ENCODE data around the gene SNX27. TPM values are rescaled to one million over a fixed set of nuclear protein-coding genes. Genes with fewer than 3 reads are reported as not detected.

Gene SNX27
- total and polyA plus RNA-seq, 2 donors (not counting 3 experiments of a cell fraction or from before 2014, with no cell fraction given), result 8.1 to 24.9 TPM

DNA sequence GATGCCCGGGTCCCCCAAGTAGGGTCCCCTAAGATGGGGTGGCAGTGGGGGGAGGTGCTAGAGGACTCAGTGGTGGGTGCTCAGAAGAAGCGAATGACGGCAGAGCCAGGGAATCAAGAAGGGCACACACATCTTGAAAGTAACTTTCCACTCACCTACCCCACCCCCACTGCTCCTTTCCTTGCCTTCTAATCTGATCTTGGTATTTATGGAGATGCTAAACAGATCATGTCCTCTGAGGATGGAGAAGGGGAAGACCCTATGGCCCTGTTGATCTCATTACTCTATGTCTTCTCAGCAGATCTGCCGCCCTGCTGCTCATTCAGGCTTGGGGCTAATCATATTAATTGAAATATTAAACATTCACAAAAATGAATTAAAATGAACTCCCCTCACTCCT, 106.8 kb downstream of the SNX27 start:
- Histone ChIP-seq H3K9me3 (replicated peaks; ENCODE audit: control insufficient read depth, insufficient read depth, low read length) (no peaks in the 10 kb centered on the region), H3K9ac (replicated peaks; ENCODE audit: extremely low read depth, insufficient read depth, low read length) (no peak overlapping the region), H3K9me1 (replicated peaks; ENCODE audit: control insufficient read depth, extremely low read depth, insufficient read depth, low read length) (no peaks in the 10 kb centered on the region), H3K27ac (ENCODE audit: insufficient read depth, low read depth, low read length) (no peak overlapping the region), H4K20me1 (replicated peaks; ENCODE audit: control insufficient read depth, extremely low read depth, insufficient read depth, low read length) (no peaks in the 10 kb centered on the region), H3K79me2 (ENCODE audit: control insufficient read depth, insufficient read depth, low read length) (no peaks in the 10 kb centered on the region), H3K4me3 (replicated peaks in 1 of 3; ENCODE audit: insufficient read depth in 1 of 3, low read depth in 1 of 3, low read length in 3 of 3) (no peak overlapping the region), H2AFZ (ENCODE audit: low read depth, low read length) (no peak overlapping the region), H3K4me1 (ENCODE audit: control insufficient read depth, extremely low read depth, insufficient read depth, low read length) (peaks cover 4% of the 10 kb centered on the region), H3K4me2 (ENCODE audit: insufficient read depth, low read length) (no peak overlapping the region), H3K36me3 (ENCODE audit: control insufficient read depth in 2 of 2, extremely low read depth in 1 of 2, insufficient read depth in 2 of 2, low read length in 2 of 2) (no peaks in the 10 kb centered on the region), H3K27me3 (ENCODE audit: control insufficient read depth in 2 of 2, insufficient read depth in 2 of 2, low read length in 2 of 2) (peaks cover 64% of the 10 kb centered on the region in 2 experiments)
- no TSS peak for BruUV-seq (replicated peaks)
- no peak for TF ChIP-seq GATA2 (IDR thresholded peaks at IDR 0.05; ENCODE audit: insufficient read depth, insufficient read length, low read depth, low read length)
- no peak for TF ChIP-seq JUN (IDR thresholded peaks at IDR 0.05; ENCODE audit: borderline replicate concordance, insufficient read depth, insufficient read length, low read depth)
- TF ChIP-seq EZH2 (IDR thresholded peaks at IDR 0.05; ENCODE audit: borderline replicate concordance, low read depth, low read length, severe bottlenecking), result no peak
- TF ChIP-seq POLR2A (IDR thresholded peaks at IDR 0.05; ENCODE audit: low read depth, low read length), result no peak
- no peak for TF ChIP-seq FOS (IDR thresholded peaks at IDR 0.05; ENCODE audit: borderline replicate concordance, insufficient read depth, low read length)
- TF ChIP-seq, protein P1, sequence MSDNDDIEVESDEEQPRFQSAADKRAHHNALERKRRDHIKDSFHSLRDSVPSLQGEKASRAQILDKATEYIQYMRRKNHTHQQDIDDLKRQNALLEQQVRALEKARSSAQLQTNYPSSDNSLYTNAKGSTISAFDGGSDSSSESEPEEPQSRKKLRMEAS (IDR thresholded peaks at IDR 0.05; ENCODE audit: insufficient read depth, insufficient read length), result no peak
- TF ChIP-seq MYC (IDR thresholded peaks at IDR 0.05; ENCODE audit: low read depth, low read length), result no peak
- no peak for TF ChIP-seq POLR2AphosphoS5 (IDR thresholded peaks at IDR 0.05; ENCODE audit: insufficient read depth, low read depth, low read length)
- TF ChIP-seq CTCF (IDR thresholded peaks at IDR 0.05; ENCODE audit: extremely low read depth in 1 of 2, insufficient read depth in 1 of 2, low read depth in 1 of 2, low read length in 2 of 2), result no peak
- ChIA-PET POLR2A (no interaction called here), CTCF (no interaction called here)
- dilution Hi-C loops (cut with MboI; ENCODE audit: extremely low pct_ligation_motif_present, low sequenced_read_pairs), result no loop called here
- DNase-seq (ENCODE audit: low read depth, low spot score) (no peak), FAIRE-seq (no peak)
- intact Hi-C loops (cut with micrococcal nuclease), result no loop called here

Measured in endothelial cell of umbilical vein (primary cell).